Upper lobe of right lung (tissue), 1 donor: ENCODE results near the gene VCL. TPM values are rescaled to one million over a fixed set of nuclear protein-coding genes. Genes with fewer than 3 reads are reported as not detected.

ENCODE experiments used
- ATAC-seq: fragments of 200-7000 bp; cut with Tn5 transposase; one replicate; pipeline ENCODE4 v1.9.1; 2020; ENCODE audit warnings: mild to moderate bottlenecking, moderate library complexity
- DNase-seq: peaks from one replicate; pipeline ENCODE4 v3.0.0-alpha.2; 2020
- H3K27ac ChIP-seq: fragments of 200-600 bp; one replicate; pipeline ENCODE4 v1.8.0; 2022
- H3K27me3 ChIP-seq: fragments of 200-600 bp; one replicate; pipeline ENCODE4 v1.8.0; 2022; ENCODE audit warnings: mild to moderate bottlenecking
- H3K36me3 ChIP-seq: fragments of 200-600 bp; one replicate; pipeline ENCODE4 v1.8.0; 2022
- H3K4me1 ChIP-seq: fragments of 200-600 bp; one replicate; pipeline ENCODE4 v1.8.0; 2022
- H3K4me3 ChIP-seq: fragments of 200-600 bp; one replicate; pipeline ENCODE4 v1.8.0; 2022; ENCODE audit warnings: mild to moderate bottlenecking
- H3K9me3 ChIP-seq: fragments of 200-600 bp; one replicate; pipeline ENCODE4 v1.8.0; 2022
- intact Hi-C: fragments of 100-400 bp; cut with DNase I; formaldehyde crosslinking; loops from one replicate; pipeline ENCODE4 v1.11.0; 2022
- total RNA-seq: library from RNA; stranded (reverse); fragmentation: NEBNext Ultra II Directional; extraction: Animal tissue kit (Norgen Biotek cat#: 25700); gene quantifications from one replicate; pipeline ENCODE4 v1.2.1, GENCODE V29; 2021
- TF ChIP-seq, protein P1 (sequence below): fragments of 200-600 bp; IDR thresholded peaks from one replicate; pipeline ENCODE4 v1.8.0; 2022; ENCODE audit warnings: antibody characterized with exemption
- donor health status: DM: no; HTN: yes; CAD: no; lungs with severe emphysema.

The VCL gene
- total RNA-seq, 1 donor from 2014 or later: 148 TPM

- ATAC-seq (no peak), DNase-seq (no peak)
- H3K36me3 ChIP-seq: no peaks in the 10 kb centered on the region
- intact Hi-C loops: no loop called here
- H3K27me3 ChIP-seq: no peaks in the 10 kb centered on the region
- TF ChIP-seq, protein P1, sequence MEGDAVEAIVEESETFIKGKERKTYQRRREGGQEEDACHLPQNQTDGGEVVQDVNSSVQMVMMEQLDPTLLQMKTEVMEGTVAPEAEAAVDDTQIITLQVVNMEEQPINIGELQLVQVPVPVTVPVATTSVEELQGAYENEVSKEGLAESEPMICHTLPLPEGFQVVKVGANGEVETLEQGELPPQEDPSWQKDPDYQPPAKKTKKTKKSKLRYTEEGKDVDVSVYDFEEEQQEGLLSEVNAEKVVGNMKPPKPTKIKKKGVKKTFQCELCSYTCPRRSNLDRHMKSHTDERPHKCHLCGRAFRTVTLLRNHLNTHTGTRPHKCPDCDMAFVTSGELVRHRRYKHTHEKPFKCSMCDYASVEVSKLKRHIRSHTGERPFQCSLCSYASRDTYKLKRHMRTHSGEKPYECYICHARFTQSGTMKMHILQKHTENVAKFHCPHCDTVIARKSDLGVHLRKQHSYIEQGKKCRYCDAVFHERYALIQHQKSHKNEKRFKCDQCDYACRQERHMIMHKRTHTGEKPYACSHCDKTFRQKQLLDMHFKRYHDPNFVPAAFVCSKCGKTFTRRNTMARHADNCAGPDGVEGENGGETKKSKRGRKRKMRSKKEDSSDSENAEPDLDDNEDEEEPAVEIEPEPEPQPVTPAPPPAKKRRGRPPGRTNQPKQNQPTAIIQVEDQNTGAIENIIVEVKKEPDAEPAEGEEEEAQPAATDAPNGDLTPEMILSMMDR: no peak
- H3K4me3 ChIP-seq: no peak overlapping the region
- no peaks in the 10 kb centered on the region for H3K9me3 ChIP-seq
- no peak overlapping the region for H3K27ac ChIP-seq
- peaks cover 54% of the 10 kb centered on the region for H3K4me1 ChIP-seq
These were observed 35.8 kb downstream of the VCL start for GRCh38 chr10:74033702-74034101.

DNA sequence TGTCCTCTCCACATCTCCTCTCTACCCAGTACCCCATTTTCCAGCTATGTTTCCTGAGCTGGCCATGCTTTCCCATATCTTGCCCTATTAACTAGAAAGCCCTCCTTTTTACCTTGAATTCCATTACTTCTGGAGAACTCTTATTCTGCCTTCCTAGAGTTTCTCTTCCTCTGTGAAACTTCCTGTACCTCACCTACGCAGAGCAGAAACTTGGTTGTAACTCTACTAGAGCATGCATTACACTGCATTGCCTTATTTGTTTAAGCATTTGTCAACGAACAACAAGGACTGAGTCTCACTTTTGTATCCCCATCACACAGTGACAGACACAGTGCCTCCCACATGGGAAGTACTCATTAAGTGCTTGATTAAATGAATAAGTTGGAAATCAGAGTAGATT lies 36.4 kb downstream of the VCL start:
- intact Hi-C loops: no loop called here
- no peak overlapping the region for H3K4me3 ChIP-seq
- DNase-seq (no peak), ATAC-seq (peak; percentile 69)
- no peaks in the 10 kb centered on the region for H3K27me3 ChIP-seq
- TF ChIP-seq, protein P1: no peak
- peak overlapping the region; percentile 1 for H3K27ac ChIP-seq
- H3K4me1 ChIP-seq: peaks cover 56% of the 10 kb centered on the region
- H3K36me3 ChIP-seq: no peaks in the 10 kb centered on the region
- no peaks in the 10 kb centered on the region for H3K9me3 ChIP-seq

DNA sequence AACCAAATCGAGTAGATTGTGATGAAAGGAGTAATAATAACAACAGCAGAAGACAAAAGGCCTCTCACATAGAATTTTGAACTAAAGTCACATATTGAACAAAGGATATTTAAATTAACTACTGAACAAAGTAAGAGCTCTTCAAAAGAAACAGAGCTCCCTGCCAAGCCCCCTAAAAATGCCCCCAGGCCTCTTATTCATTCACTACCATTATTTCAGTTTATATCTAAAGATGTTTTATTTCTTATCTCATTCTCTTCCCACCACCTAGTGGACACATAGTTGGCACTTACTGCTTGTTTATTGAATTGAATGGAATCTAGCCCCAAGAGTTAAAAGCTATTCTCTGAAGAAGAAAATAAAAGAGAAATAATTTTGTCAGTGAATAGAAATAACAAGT lies 37.4 kb downstream of the VCL start:
- Histone ChIP-seq H3K27ac (no peak overlapping the region), H3K36me3 (no peaks in the 10 kb centered on the region), H3K4me1 (peaks cover 56% of the 10 kb centered on the region), H3K27me3 (no peaks in the 10 kb centered on the region), H3K9me3 (no peaks in the 10 kb centered on the region), H3K4me3 (no peak overlapping the region)
- intact Hi-C loops: no loop called here
- TF ChIP-seq, protein P1: peak; percentile 12
- ATAC-seq: no peak
- DNase-seq: no peak

GRCh38 chr10:74036474-74036873 lies 38.6 kb downstream of the VCL start:
- ATAC-seq (no peak), DNase-seq (no peak)
- Histone ChIP-seq H3K9me3 (no peaks in the 10 kb centered on the region), H3K4me1 (peaks cover 56% of the 10 kb centered on the region), H3K27ac (no peak overlapping the region), H3K36me3 (no peaks in the 10 kb centered on the region), H3K27me3 (no peaks in the 10 kb centered on the region), H3K4me3 (no peak overlapping the region)
- TF ChIP-seq, protein P1: no peak
- intact Hi-C loops: no loop called here

- Histone ChIP-seq H3K4me3 (no peak overlapping the region), H3K27ac (peak overlapping the region; percentile 49), H3K4me1 (peaks cover 38% of the 10 kb centered on the region), H3K27me3 (no peaks in the 10 kb centered on the region), H3K36me3 (peaks cover 13% of the 10 kb centered on the region), H3K9me3 (no peaks in the 10 kb centered on the region)
- TF ChIP-seq, protein P1: no peak
- intact Hi-C loops: no loop called here
- no peak for DNase-seq
- peak; percentile 87 for ATAC-seq
These were observed 41.7 kb downstream of the VCL start for GRCh38 chr10:74039561-74040145.
